ENCODE data around the gene PURA.

PURA gene

DNA sequence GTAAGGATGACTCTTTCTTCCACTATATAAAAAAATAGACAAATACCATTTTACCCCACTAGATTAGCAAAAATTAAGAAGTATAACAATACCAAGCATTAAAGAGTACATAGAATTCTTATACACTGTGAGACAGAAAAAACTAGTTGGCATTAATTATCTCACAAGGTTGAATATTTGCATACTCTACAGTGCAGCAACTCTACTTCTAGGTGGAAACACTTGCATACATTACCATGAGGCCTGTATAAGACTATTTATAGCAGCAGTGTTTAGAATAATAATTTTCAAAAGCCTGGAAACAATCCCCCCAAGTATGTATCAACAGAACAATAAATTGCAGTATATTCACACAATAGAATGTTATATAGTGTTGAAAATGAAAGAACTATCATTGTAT, 19.0 kb upstream of the PURA start:
- no peaks in the 10 kb centered on the region for H3K36me3 ChIP-seq (ENCODE audit: insufficient read depth, low read depth, low read length)
- no peak overlapping the region for H3K27ac ChIP-seq (ENCODE audit: low read length)
- no peaks in the 10 kb centered on the region for H3K4me1 ChIP-seq (ENCODE audit: insufficient read depth, low read length)
- H3K4me3 ChIP-seq (ENCODE audit: low read length), result no peak overlapping the region
- H3K27me3 ChIP-seq (ENCODE audit: insufficient read depth, low read length), result peaks cover 15% of the 10 kb centered on the region; the same call in 1 of the 2 replicates
- H3K9ac ChIP-seq (ENCODE audit: low read depth, low read length), result no peak overlapping the region
- H3K9me3 ChIP-seq (ENCODE audit: insufficient read depth, low read depth, low read length), result no peaks in the 10 kb centered on the region

DNA sequence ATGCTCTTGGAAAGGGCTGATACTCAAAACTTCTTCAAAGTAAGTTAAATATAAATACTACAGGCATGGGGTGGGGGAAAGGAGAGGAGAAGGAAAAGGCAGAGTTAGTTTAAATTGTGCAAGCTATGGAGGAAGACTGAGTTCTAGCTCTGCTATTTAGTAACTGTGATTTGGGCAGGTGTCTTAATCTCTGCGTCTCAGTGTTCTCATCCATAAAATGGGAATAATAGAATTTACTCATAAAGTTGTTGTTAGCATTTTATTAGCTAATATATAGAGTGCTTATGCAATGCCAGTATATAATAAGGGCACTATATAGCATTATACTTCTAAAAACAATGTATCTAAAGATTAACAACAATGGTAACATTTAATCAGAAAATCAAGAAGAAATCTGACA, 12.7 kb upstream of the PURA start:
- no peaks in the 10 kb centered on the region for H3K4me1 ChIP-seq (ENCODE audit: insufficient read depth, low read length)
- H3K27ac ChIP-seq (ENCODE audit: low read length), result no peak overlapping the region
- no peak overlapping the region for H3K4me3 ChIP-seq (ENCODE audit: low read length)
- H3K9me3 ChIP-seq (ENCODE audit: insufficient read depth, low read depth, low read length), result no peaks in the 10 kb centered on the region
- H3K36me3 ChIP-seq (ENCODE audit: insufficient read depth, low read depth, low read length), result no peaks in the 10 kb centered on the region
- peaks cover 49% of the 10 kb centered on the region for H3K27me3 ChIP-seq (ENCODE audit: insufficient read depth, low read length)
- H3K9ac ChIP-seq (ENCODE audit: low read depth, low read length), result no peak overlapping the region

DNA sequence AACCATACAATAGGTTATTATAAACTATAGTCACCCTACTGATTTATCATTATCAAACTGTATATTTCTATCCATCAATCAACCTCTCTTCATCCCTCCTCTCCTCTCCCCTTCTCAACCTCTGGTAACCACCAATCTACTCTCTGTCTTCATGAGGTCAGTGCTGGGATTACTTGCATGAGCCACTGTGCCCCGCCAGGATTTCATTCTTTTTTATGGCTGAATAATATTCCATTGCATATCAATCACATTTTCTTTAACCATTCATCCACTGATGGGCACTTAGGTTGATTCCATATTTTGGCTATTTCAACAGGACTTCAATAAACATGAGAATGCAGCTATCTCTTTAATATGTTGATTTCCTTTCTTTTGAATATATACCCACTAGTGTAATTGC, 10.8 kb upstream of the PURA start:
- no peak overlapping the region for H3K4me3 ChIP-seq (ENCODE audit: low read length)
- H3K36me3 ChIP-seq (ENCODE audit: insufficient read depth, low read depth, low read length), result no peaks in the 10 kb centered on the region
- H3K9ac ChIP-seq (ENCODE audit: low read depth, low read length), result no peak overlapping the region
- no peaks in the 10 kb centered on the region for H3K9me3 ChIP-seq (ENCODE audit: insufficient read depth, low read depth, low read length)
- H3K4me1 ChIP-seq (ENCODE audit: insufficient read depth, low read length), result peaks cover 5% of the 10 kb centered on the region
- no peak overlapping the region for H3K27ac ChIP-seq (ENCODE audit: low read length)
- H3K27me3 ChIP-seq (ENCODE audit: insufficient read depth, low read length), result peaks cover 61% of the 10 kb centered on the region

DNA sequence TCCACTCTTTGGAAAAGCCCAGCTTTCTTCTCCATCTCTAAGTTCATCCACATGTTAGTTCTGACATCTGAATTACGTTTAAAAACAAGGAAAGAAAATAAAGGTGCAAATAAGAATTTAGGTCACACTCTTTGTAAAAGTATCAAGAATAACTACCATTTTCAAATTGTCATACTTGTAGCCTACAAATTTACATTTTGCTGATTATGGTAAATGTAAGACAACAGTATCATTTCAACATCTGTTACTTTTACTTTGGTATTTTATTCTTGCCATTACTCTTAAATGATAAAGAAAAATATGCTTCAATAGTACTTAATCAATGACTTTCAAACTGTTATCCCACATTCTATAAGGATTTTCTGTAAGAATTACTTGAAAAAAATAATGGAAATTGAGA, 9.8 kb upstream of the PURA start:
- Histone ChIP-seq H3K27me3 (ENCODE audit: insufficient read depth, low read length) (peaks cover 70% of the 10 kb centered on the region), H3K4me1 (ENCODE audit: insufficient read depth, low read length) (peaks cover 8% of the 10 kb centered on the region), H3K4me3 (ENCODE audit: low read length) (no peak overlapping the region), H3K9me3 (ENCODE audit: insufficient read depth, low read depth, low read length) (no peaks in the 10 kb centered on the region), H3K36me3 (ENCODE audit: insufficient read depth, low read depth, low read length) (no peaks in the 10 kb centered on the region), H3K9ac (ENCODE audit: low read depth, low read length) (no peak overlapping the region), H3K27ac (ENCODE audit: low read length) (no peak overlapping the region)

DNA sequence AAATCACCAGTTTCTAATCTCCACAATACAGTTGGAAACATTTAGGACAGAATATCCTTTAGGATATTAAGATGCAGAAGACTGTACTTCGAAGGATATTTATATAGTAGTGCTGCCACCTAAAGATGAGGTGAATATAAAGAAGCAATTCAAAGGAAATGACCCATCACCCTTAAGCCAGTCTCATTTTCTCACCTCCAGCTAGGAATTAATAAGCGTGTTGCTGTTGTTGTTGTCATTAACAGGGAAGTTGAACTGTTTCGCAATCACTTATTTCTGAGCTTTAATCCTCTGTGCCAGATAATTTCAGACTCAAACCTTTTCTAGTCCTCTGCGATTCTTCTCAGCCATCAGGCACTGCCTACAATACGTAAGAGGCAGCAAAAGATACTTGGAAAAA, 7.8 kb upstream of the PURA start:
- Histone ChIP-seq H3K9me3 (ENCODE audit: insufficient read depth, low read depth, low read length) (no peaks in the 10 kb centered on the region), H3K27me3 (ENCODE audit: insufficient read depth, low read length) (peaks cover 79% of the 10 kb centered on the region), H3K27ac (ENCODE audit: low read length) (no peak overlapping the region), H3K36me3 (ENCODE audit: insufficient read depth, low read depth, low read length) (no peaks in the 10 kb centered on the region), H3K4me3 (ENCODE audit: low read length) (no peak overlapping the region), H3K4me1 (ENCODE audit: insufficient read depth, low read length) (peaks cover 13% of the 10 kb centered on the region), H3K9ac (ENCODE audit: low read depth, low read length) (no peak overlapping the region)

DNA sequence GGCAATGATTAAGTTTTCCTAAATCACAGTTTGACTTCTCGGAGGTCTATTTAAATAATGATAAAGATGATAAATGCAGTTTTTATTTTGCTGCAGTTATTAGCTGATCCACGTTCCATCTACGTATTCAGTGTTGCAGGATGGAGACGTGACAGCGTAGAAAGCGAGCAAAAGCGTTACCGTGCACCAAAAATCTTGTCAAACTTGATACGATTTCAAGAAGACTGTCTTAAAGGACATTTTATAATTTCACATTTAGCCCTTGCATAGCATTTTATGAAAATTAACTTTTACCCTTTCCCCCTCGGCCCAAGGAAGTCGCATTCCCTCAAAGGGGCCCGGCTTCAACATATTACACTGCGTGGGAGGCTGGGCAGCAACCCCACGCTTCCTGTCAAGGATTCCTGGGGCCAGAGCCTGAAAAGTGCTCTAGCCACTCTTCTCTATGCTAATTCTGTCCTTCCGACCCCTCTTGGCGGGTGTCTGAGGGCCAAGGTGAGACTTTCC, 7.1 kb upstream of the PURA start:
- Histone ChIP-seq H3K27me3 (ENCODE audit: insufficient read depth, low read length) (peaks cover 82% of the 10 kb centered on the region), H3K36me3 (ENCODE audit: insufficient read depth, low read depth, low read length) (no peaks in the 10 kb centered on the region), H3K27ac (ENCODE audit: low read length) (no peak overlapping the region), H3K4me3 (ENCODE audit: low read length) (peak overlapping the region; percentile 85), H3K4me1 (ENCODE audit: insufficient read depth, low read length) (peaks cover 16% of the 10 kb centered on the region), H3K9me3 (ENCODE audit: insufficient read depth, low read depth, low read length) (no peaks in the 10 kb centered on the region; the same call in 1 of the 2 replicates), H3K9ac (ENCODE audit: low read depth, low read length) (peak overlapping the region; percentile 72; the same call in 1 of the 2 replicates)

DNA sequence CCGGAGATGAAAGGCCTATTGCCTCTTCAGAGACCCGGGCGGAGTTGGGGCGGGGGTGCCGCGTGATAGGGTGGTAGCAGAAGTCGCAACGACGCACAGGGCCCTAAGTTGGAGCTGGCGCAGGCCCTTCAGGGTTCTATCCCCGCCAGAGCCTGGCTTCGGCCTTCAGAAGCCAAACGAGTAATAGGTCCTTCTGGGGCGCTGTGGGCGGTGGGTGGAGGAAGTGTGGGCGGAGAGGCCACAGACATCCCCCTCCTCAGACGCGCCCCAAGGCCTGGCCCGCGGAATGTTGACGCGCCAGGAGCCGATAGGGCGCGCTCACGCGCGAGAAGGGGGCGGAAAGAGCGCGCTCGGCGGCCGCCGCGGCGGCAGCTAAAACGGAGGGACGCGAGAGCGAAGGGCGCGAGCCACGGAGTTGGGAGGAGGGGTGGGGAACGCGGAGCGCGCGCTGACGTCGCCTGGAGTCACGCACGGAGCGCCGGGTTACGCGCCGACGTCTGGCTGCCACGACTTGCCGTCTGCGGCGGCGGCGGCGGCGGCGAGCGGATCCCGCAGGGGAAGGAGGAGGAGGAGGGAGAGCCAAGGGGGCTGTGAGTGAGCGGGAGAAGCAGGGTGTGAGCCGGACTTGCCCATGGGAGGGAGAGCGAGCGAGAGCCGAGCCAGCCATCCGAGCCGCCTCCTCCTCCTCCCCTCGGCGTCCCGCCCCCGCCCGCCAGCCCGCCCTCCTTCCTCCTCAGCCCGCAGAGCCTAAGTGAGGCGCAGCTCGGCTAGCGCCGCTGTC, 6.4 kb upstream of the PURA start:
- Histone ChIP-seq H3K9ac (ENCODE audit: low read depth, low read length) (peak overlapping the region; percentile 72; the same call in 1 of the 2 replicates), H3K27me3 (ENCODE audit: insufficient read depth, low read length) (peaks cover 89% of the 10 kb centered on the region), H3K9me3 (ENCODE audit: insufficient read depth, low read depth, low read length) (no peaks in the 10 kb centered on the region; the same call in 1 of the 2 replicates), H3K36me3 (ENCODE audit: insufficient read depth, low read depth, low read length) (no peaks in the 10 kb centered on the region), H3K4me1 (ENCODE audit: insufficient read depth, low read length) (peaks cover 19% of the 10 kb centered on the region), H3K4me3 (ENCODE audit: low read length) (peak overlapping the region; percentile 85), H3K27ac (ENCODE audit: low read length) (no peak overlapping the region)

DNA sequence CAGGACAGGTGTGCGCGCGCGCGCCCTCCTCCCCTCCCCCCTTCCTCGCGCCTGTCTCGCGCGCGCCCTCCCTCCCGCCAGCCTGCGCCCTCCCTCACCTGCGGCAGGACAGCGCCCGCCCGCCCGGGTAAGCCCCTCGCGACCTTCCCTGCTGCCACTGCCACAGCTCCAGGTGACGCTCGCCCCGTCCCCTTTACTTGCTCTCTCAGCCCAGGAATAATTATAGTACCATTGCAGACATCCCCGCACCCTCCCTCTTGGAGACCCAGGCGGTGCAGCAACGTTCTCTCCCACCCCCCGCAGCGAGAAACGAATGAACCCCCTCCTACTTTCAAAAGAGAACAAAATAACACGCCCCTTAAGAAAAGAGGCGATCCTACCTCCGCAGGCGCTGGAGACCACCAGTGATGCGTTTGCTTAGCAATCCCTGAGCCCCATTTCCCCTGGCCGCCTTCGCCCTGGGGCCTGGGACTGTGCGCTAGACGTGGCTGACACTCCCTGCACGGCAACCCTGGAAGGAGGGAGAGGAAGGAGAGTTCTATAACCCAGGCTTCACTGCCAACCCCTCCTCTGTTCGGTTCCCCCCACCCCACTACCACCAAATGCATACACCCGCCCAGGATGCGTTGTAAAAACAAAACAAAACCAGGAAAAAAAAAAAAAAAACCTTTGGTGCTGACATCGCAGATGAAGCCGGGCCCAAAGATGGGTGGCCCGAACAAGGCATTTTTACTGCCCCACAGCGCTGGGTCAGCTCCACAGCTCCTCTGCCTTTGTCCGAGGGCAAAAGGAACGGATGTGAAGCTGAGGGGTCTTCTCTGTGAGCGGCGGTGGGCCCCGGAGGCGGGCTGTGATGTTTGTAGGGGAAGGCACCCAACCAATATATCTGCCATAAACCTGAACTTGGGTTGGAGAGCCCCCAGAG, 5.6 kb upstream of the PURA start:
- H3K27me3 ChIP-seq (ENCODE audit: insufficient read depth, low read length), result peaks cover 93% of the 10 kb centered on the region
- H3K9ac ChIP-seq (ENCODE audit: low read depth, low read length), result no peak overlapping the region; the same call in 1 of the 2 replicates
- no peak overlapping the region for H3K27ac ChIP-seq (ENCODE audit: low read length)

DNA sequence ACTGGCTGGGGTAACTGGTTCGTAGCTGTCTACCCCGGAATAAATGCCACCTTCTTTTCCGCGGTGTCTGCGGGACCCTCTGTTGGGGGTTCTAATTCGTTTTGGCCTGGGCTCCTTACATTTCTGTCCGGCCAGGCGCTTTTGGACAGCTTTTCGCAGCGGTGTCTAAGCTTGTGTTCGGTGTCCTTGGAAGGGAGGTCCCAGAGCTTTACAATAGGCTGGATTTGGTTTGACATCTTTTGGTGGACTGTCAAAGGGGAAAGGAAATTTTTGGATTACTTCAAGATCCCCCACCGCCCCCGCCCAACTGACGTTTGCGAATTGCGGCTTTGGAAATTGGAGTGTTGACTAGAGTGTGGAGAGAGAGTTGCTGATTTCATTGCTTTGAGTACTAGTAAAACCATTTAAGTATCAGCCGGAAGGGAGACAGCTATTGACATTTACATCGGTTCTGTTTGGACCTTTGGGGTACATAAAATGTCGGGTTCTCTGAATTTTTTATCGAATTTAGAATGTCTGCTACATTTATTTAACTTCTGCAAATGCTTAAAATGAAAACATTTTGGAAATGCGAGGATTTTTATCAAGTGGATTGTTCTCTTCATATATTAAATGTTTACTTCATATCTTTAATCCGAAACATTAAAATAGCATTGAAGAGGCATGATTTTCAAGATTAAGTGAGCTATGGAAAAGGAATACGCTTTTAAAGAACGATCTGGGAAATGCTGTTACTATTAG, 4.7 kb upstream of the PURA start:
- Histone ChIP-seq H3K36me3 (ENCODE audit: insufficient read depth, low read depth, low read length) (no peaks in the 10 kb centered on the region), H3K27me3 (ENCODE audit: insufficient read depth, low read length) (peaks cover 88% of the 10 kb centered on the region), H3K27ac (ENCODE audit: low read length) (no peak overlapping the region), H3K9ac (ENCODE audit: low read depth, low read length) (no peak overlapping the region), H3K4me1 (ENCODE audit: insufficient read depth, low read length) (peaks cover 21% of the 10 kb centered on the region), H3K4me3 (ENCODE audit: low read length) (peak overlapping the region; percentile 85), H3K9me3 (ENCODE audit: insufficient read depth, low read depth, low read length) (no peaks in the 10 kb centered on the region; the same call in 1 of the 2 replicates)

More for the DNA sequence above, 5.6 kb upstream of the PURA start:
- Histone ChIP-seq H3K9me3 (ENCODE audit: insufficient read depth, low read depth, low read length) (no peaks in the 10 kb centered on the region; the same call in 1 of the 2 replicates), H3K36me3 (ENCODE audit: insufficient read depth, low read depth, low read length) (no peaks in the 10 kb centered on the region), H3K4me3 (ENCODE audit: low read length) (peak overlapping the region; percentile 85), H3K4me1 (ENCODE audit: insufficient read depth, low read length) (peaks cover 21% of the 10 kb centered on the region)

DNA sequence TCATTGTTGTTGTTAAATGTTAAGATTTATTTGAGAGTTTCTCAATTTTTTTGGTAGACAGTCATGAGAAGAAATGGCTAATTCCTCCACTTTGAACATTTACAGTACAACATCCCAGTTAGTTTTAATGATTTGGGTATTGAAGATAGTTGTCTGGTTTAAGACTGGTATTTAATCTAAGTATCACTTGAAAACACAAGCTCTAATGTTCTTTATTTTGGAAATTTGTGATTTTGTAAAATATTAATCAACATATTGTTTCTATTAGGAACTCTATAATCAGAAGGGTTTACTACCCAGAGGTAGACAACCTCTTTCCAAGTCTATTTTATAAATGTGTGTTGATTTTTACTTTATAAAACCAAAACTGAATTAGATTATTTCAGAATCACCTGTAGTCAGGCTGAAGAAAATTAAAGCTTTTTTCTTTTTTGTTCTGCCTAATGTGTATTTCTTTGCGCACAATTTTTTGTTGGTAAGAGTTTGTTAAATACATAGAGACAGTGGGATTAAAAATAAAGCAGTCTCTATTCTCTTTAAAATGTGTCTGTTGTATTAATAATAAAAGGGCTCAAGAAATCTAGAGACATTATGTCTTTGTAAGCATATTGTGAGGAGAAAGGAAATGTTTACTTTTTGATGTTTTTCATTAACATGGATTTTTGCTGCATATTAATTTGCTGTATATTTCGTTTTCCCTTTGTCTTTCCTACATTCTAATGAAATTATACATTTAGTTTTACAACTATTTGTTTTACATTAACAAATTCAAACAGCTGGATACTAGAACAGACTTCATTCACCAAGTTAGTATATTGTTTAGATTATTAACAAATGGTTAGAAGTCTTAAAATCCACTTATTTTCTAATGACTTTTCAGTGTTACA, 3.9 kb upstream of the PURA start:
- no peak overlapping the region for H3K4me3 ChIP-seq (ENCODE audit: low read length)
- H3K27me3 ChIP-seq (ENCODE audit: insufficient read depth, low read length), result peaks cover 88% of the 10 kb centered on the region

More for the DNA sequence above, 3.9 kb upstream of the PURA start:
- peaks cover 21% of the 10 kb centered on the region for H3K4me1 ChIP-seq (ENCODE audit: insufficient read depth, low read length)
- H3K9me3 ChIP-seq (ENCODE audit: insufficient read depth, low read depth, low read length), result no peaks in the 10 kb centered on the region; the same call in 1 of the 2 replicates
- no peak overlapping the region for H3K9ac ChIP-seq (ENCODE audit: low read depth, low read length)
- no peak overlapping the region for H3K27ac ChIP-seq (ENCODE audit: low read length)
- no peaks in the 10 kb centered on the region for H3K36me3 ChIP-seq (ENCODE audit: insufficient read depth, low read depth, low read length)
